Stimulated activated naive CD8-positive, alpha-beta T cell treated with anti-CD3 and anti-CD28 coated beads, Interleukin-15, amount 100 ng/mL, for 72 hours (primary cell): ENCODE results near the gene NELFE.
"Not testable (repeated sequence)": the region's sequence is repeated elsewhere in the genome, so short reads cannot be mapped to it uniquely, and the experiment has no call there.

ENCODE experiments used
- ATAC-seq: fragments of 150-1000 bp; cut with Tn5 transposase; 2 replicates; pipeline ENCODE4 v1.10.0; 2021; ENCODE audit warnings: mild to moderate bottlenecking, moderate library complexity
- DNase-seq, 2 donors: peaks; one replicate each; pipeline ENCODE4 v3.0.0; 2021 to 2022
- H3K27ac Mint-ChIP-seq, 2 donors: one replicate each; pipeline ENCODE4 v1.8.0; 2022; ENCODE audit warnings: mild to moderate bottlenecking in 2 of 2, mixed read lengths in 2 of 2, moderate library complexity in 2 of 2
- H3K27me3 Mint-ChIP-seq: one replicate; pipeline ENCODE4 v1.8.0; 2022; ENCODE audit warnings: mixed read lengths
- H3K4me1 Mint-ChIP-seq: one replicate; pipeline ENCODE4 v1.8.0; 2022; ENCODE audit warnings: mild to moderate bottlenecking, mixed read lengths
- H3K4me3 Mint-ChIP-seq, 2 donors: one replicate each; pipeline ENCODE4 v1.8.0; 2022; ENCODE audit warnings: mild to moderate bottlenecking in 2 of 2, mixed read lengths in 2 of 2, moderate library complexity in 1 of 2
- H3K9me3 Mint-ChIP-seq, 2 donors: one replicate each; pipeline ENCODE4 v1.8.0; 2022; ENCODE audit warnings: mixed read lengths in 2 of 2

The NELFE gene

DNA sequence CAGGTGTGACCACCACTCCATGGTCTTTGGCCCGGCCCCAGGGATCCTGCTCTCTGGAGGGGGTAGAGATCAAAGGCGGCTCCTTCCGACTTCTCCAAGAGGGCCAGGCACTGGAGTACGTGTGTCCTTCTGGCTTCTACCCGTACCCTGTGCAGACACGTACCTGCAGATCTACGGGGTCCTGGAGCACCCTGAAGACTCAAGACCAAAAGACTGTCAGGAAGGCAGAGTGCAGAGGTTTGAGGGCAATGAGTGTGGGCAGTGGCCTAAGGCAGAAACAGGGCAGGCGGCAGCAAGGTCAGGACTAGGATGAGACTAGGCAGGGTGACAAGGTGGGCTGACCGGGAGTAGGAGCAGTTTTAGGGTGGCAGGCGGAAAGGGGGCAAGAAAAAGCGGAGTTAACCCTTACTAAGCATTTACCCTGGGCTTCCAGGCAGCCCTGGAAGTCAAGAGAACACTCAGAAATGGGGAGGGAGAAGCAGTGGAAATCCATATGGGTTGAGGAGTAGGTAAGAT lies 12.3 kb downstream of the NELFE start:
- Mint-ChIP-seq H3K4me1 (peaks cover 16% of the 10 kb centered on the region), H3K27me3 (peaks cover 22% of the 10 kb centered on the region), H3K9me3 (no peaks in the 10 kb centered on the region), H3K4me3 (no peak overlapping the region), H3K27ac (peak overlapping the region in 1 of 2 donors; percentile 59)
- ATAC-seq = no peak
- no peak for DNase-seq

- H3K27me3 Mint-ChIP-seq = peaks cover 22% of the 10 kb centered on the region
- peak; percentile 38 for ATAC-seq
- peak within 1 kb of the TSS in 1 of 2 donors; percentile 54 for H3K4me3 Mint-ChIP-seq
- no peaks in the 10 kb centered on the region for H3K9me3 Mint-ChIP-seq
- peaks cover 17% of the 10 kb centered on the region for H3K4me1 Mint-ChIP-seq
- peak within 1 kb of the TSS; percentile 59 to 61 for H3K27ac Mint-ChIP-seq
- DNase-seq = no peak
Observed at GRCh38 chr6:31945507-31946369, 13.0 kb downstream of the NELFE start, which contains the start of gene CFB. CFB (plus strand) TSS chr6:31946095; CDS start chr6:31946222, 127 bp downstream.

- H3K4me1 Mint-ChIP-seq = peaks cover 23% of the 10 kb centered on the region
- no peaks in the 10 kb centered on the region for H3K9me3 Mint-ChIP-seq
- ATAC-seq = no peak
- H3K27ac Mint-ChIP-seq = peak overlapping the region in 1 of 2 donors; percentile 61
- DNase-seq = no peak
- H3K27me3 Mint-ChIP-seq = peaks cover 22% of the 10 kb centered on the region
- no peak overlapping the region for H3K4me3 Mint-ChIP-seq
Observed at GRCh38 chr6:31945154-31945506, 13.6 kb downstream of the NELFE start.

GRCh38 chr6:31943742-31944141 lies 15.0 kb downstream of the NELFE start:
- Mint-ChIP-seq H3K9me3 (no peaks in the 10 kb centered on the region), H3K27ac (no peak overlapping the region), H3K4me1 (peaks cover 23% of the 10 kb centered on the region)

GRCh38 chr6:31940256-31940664 lies 18.5 kb downstream of the NELFE start:
- no peak for DNase-seq
- Mint-ChIP-seq H3K27ac (no peak overlapping the region), H3K4me3 (no peak overlapping the region), H3K4me1 (peaks cover 10% of the 10 kb centered on the region), H3K27me3 (peaks cover 22% of the 10 kb centered on the region), H3K9me3 (no peaks in the 10 kb centered on the region)
- no peak for ATAC-seq

More at GRCh38 chr6:31943742-31944141, 15.0 kb downstream of the NELFE start:
- DNase-seq (no peak), ATAC-seq (no peak)
- peaks cover 22% of the 10 kb centered on the region for H3K27me3 Mint-ChIP-seq
- H3K4me3 Mint-ChIP-seq = no peak overlapping the region

DNA sequence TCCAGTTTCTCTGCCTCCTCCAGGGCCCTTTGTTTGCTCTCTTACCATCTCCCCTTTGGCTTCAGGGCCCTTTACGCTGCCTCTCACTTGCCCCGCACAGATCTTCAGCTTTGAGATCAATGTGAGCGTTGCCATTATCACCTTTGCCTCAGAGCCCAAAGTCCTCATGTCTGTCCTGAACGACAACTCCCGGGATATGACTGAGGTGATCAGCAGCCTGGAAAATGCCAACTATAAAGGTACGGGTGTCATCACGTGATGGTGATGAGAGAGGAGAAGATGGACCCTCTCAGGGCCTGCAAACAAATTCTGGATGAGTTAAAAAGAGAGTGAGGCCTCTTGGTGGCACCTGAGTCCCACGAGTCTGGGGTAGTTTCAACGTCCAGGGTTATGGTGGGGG lies 22.9 kb downstream of the NELFE start:
- DNase-seq (no peak), ATAC-seq (no peak)
- peaks cover 7% of the 10 kb centered on the region for H3K4me1 Mint-ChIP-seq
- H3K4me3 Mint-ChIP-seq = no peak overlapping the region
- H3K9me3 Mint-ChIP-seq = no peaks in the 10 kb centered on the region
- peaks cover 15% of the 10 kb centered on the region for H3K27me3 Mint-ChIP-seq
- no peak overlapping the region for H3K27ac Mint-ChIP-seq

DNA sequence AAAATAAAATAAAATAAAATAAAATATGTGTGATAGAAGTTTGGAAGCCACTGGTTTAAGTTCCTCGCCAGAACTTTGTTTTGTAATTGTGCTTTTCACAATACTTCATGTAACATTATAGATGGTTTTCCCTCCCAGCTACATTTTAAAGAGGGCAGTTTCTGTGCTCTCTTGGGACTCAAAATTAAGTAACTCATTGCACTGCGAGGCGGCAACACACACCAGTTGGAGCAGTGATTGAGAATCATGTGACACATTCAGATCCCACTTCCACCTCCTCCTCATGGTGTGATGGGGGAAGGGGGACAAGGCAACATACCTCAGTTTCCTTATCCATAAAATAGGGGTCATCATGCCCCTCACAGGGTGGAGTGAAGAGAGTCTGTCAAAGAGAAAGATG lies 23.8 kb downstream of the NELFE start:
- Mint-ChIP-seq H3K4me1 (no peaks in the 10 kb centered on the region), H3K4me3 (no peak overlapping the region), H3K27ac (no peak overlapping the region), H3K27me3 (peaks cover 15% of the 10 kb centered on the region), H3K9me3 (no peaks in the 10 kb centered on the region)
- no peak for DNase-seq
- no peak for ATAC-seq

DNA sequence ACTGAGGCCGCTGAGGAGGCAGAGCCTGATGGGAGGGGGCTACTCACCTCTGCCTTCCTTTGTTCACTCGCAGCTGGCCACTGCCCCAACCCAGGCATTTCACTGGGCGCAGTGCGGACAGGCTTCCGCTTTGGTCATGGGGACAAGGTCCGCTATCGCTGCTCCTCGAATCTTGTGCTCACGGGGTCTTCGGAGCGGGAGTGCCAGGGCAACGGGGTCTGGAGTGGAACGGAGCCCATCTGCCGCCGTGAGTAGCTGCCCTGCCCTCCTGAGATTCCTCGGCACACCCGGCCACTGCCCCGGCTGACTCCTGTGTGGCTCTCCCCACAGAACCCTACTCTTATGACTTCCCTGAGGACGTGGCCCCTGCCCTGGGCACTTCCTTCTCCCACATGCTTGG lies 25.2 kb downstream of the NELFE start:
- Mint-ChIP-seq H3K27ac (no peak overlapping the region), H3K4me3 (no peak overlapping the region), H3K9me3 (no peaks in the 10 kb centered on the region), H3K4me1 (no peaks in the 10 kb centered on the region), H3K27me3 (peaks cover 15% of the 10 kb centered on the region)
- DNase-seq = no peak
- no peak for ATAC-seq

DNA sequence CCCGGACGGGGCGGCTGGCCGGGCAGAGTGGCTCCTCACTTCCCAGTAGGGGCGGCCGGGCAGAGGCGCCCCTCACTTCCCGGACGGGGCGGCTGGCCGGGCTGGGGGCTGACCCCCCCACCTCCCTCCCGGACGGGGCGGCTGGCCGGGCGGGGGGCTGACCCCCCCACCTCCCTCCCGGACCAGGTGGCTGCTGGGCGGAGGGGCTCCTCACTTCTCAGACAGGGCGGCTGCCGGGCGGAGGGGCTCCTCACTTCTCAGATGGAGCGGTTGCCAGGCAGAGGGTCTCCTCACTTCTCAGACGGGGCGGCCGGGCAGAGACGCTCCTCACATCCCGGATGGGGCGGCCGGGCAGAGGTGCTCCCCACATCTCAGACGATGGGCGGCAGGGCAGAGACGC lies 26.6 kb downstream of the NELFE start:
- H3K27me3 Mint-ChIP-seq = peaks cover 15% of the 10 kb centered on the region
- not testable (repeated sequence) for DNase-seq, H3K4me3 Mint-ChIP-seq, H3K9me3 Mint-ChIP-seq, H3K4me1 Mint-ChIP-seq, ATAC-seq, H3K27ac Mint-ChIP-seq

DNA sequence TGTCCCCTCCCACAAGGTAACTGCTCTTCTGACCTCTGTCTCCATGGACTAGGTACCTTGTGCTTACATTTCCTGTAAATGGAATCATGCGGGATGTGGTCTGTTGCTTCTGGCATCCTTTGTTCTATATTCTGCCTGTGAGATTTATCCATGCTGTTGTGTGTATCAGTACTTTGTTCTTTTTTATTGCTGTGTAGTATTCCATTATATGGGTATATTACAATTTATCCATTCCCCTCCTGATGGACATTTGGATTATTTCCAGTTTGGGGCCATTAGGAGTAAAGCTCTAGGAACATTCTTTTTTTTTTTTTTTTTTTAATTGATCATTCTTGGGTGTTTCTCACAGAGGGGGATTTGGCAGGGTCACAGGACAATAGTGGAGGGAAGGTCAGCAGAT lies 27.8 kb downstream of the NELFE start:
- DNase-seq (no peak), ATAC-seq (no peak)
- Mint-ChIP-seq H3K27me3 (peaks cover 15% of the 10 kb centered on the region), H3K4me1 (no peaks in the 10 kb centered on the region), H3K9me3 (no peaks in the 10 kb centered on the region), H3K4me3 (no peak overlapping the region), H3K27ac (no peak overlapping the region)

DNA sequence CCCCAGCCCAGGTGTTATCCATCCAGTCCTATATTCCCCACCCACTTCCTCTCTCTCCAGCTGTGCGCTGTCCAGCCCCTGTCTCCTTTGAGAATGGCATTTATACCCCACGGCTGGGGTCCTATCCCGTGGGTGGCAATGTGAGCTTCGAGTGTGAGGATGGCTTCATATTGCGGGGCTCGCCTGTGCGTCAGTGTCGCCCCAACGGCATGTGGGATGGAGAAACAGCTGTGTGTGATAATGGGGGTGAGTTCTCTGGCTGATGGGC lies 30.2 kb downstream of the NELFE start:
- DNase-seq = no peak
- H3K27me3 Mint-ChIP-seq = peaks cover 8% of the 10 kb centered on the region
- no peaks in the 10 kb centered on the region for H3K9me3 Mint-ChIP-seq
- no peak overlapping the region for H3K27ac Mint-ChIP-seq
- no peak for ATAC-seq
- H3K4me1 Mint-ChIP-seq = no peaks in the 10 kb centered on the region
- no peak overlapping the region for H3K4me3 Mint-ChIP-seq

GRCh38 chr6:31927863-31928671 lies 30.7 kb downstream of the NELFE start:
- H3K4me3 Mint-ChIP-seq = no peak overlapping the region
- ATAC-seq (no peak), DNase-seq (no peak)
- H3K27me3 Mint-ChIP-seq = peaks cover 3% of the 10 kb centered on the region
- H3K27ac Mint-ChIP-seq = peak overlapping the region in 1 of 2 donors; percentile 10
- no peaks in the 10 kb centered on the region for H3K4me1 Mint-ChIP-seq
- no peaks in the 10 kb centered on the region for H3K9me3 Mint-ChIP-seq

GRCh38 chr6:31927242-31927862 lies 31.4 kb downstream of the NELFE start, which contains the start of gene C2:
C2 (plus strand) TSS chr6:31927717; CDS start chr6:31927753, 36 bp downstream.
- Mint-ChIP-seq H3K4me1 (no peaks in the 10 kb centered on the region), H3K9me3 (no peaks in the 10 kb centered on the region), H3K4me3 (no peak within 1 kb of the TSS), H3K27me3 (no peaks in the 10 kb centered on the region), H3K27ac (peak within 1 kb of the TSS; percentile 5 to 10)
- DNase-seq (no peak), ATAC-seq (no peak)

- H3K27ac Mint-ChIP-seq = no peak overlapping the region
Observed at GRCh38 chr6:31922942-31923341, 35.8 kb downstream of the NELFE start.

DNA sequence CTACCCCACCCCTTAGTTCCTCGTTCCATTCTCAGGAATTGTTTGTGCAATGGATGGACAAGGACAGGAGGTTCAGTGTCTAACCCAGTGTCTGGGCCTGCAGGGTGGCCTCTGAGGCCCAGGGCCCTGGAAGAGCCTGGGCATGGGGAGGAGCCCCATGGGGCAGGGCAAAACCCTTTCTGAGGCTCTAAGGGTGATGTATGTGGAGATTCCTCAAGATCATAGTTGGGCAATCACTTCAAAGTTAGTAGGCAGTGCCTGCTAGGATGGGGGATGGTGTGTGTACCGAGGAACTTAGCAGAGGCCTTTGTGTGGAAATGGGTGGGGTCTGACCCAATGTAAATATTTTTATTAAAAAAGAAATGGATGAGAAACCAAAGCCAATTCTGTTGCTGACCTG lies 38.0 kb downstream of the NELFE start:
- Mint-ChIP-seq H3K27ac (peak overlapping the region in 1 of 2 donors; percentile 12), H3K4me1 (no peaks in the 10 kb centered on the region), H3K27me3 (peaks cover 4% of the 10 kb centered on the region), H3K9me3 (no peaks in the 10 kb centered on the region), H3K4me3 (no peak overlapping the region)
- no peak for ATAC-seq
- no peak for DNase-seq

More at GRCh38 chr6:31922942-31923341, 35.8 kb downstream of the NELFE start:
- no peak overlapping the region for H3K4me3 Mint-ChIP-seq
- H3K27me3 Mint-ChIP-seq = no peaks in the 10 kb centered on the region
- H3K4me1 Mint-ChIP-seq = no peaks in the 10 kb centered on the region
- H3K9me3 Mint-ChIP-seq = no peaks in the 10 kb centered on the region
- DNase-seq (no peak), ATAC-seq (peak; percentile 65)
